H9 (cell line): Measurements from ENCODE around the gene AGTRAP. TPM values are rescaled to one million over a fixed set of nuclear protein-coding genes. Genes with fewer than 3 reads are reported as not detected.

Experiments used
- DNase-seq: peaks from one replicate; pipeline ENCODE4 v3.0.0-alpha.2; 2017
- H2AFZ ChIP-seq: one replicate; pipeline ENCODE4 v1.6.1; 2013; ENCODE audit warnings: mild to moderate bottlenecking, low read length, control low read depth, moderate library complexity
- H2AK5ac ChIP-seq: 2 replicates; pipeline ENCODE4 v1.6.1; 2013; ENCODE audit warnings: low read length, control low read depth, mixed read lengths; ENCODE audit not compliant: insufficient read length
- H2BK120ac ChIP-seq: one replicate; pipeline ENCODE4 v1.6.1; 2013; ENCODE audit warnings: low read depth, mild to moderate bottlenecking, low read length, control low read depth, inconsistent platforms; ENCODE audit not compliant: poor library complexity, severe bottlenecking
- H2BK12ac ChIP-seq: 2 replicates; pipeline ENCODE4 v1.6.1; 2013; ENCODE audit warnings: low read length, control low read depth, mixed read lengths, low read depth; ENCODE audit not compliant: insufficient read length
- H2BK15ac ChIP-seq: 2 replicates; pipeline ENCODE4 v1.6.1; 2013; ENCODE audit warnings: low read depth, low read length, control low read depth
- H2BK20ac ChIP-seq: one replicate; pipeline ENCODE4 v1.6.1; 2013; ENCODE audit warnings: low read depth, mild to moderate bottlenecking, low read length, control low read depth, inconsistent platforms; ENCODE audit not compliant: poor library complexity, severe bottlenecking
- H2BK5ac ChIP-seq: 2 replicates; pipeline ENCODE4 v1.6.1; 2013; ENCODE audit warnings: low read length, control low read depth, mixed read lengths; ENCODE audit not compliant: insufficient read length
- H3K14ac ChIP-seq: 2 replicates; pipeline ENCODE4 v1.6.1; 2013; ENCODE audit warnings: low read length, control low read depth; ENCODE audit not compliant: insufficient read depth
- H3K18ac ChIP-seq: 2 replicates; pipeline ENCODE4 v1.6.1; 2013; ENCODE audit warnings: low read depth, mild to moderate bottlenecking, mixed read lengths, low read length, control low read depth; ENCODE audit not compliant: insufficient read length
- H3K23ac ChIP-seq: 2 replicates; pipeline ENCODE4 v1.6.1; 2013; ENCODE audit warnings: low read length, control low read depth, mixed read lengths, low read depth; ENCODE audit not compliant: insufficient read length
- H3K23me2 ChIP-seq: 2 replicates; pipeline ENCODE4 v1.6.1; 2013; ENCODE audit warnings: low read depth, mild to moderate bottlenecking, mixed read lengths, low read length, control low read depth; ENCODE audit not compliant: insufficient read length, poor library complexity, severe bottlenecking
- H3K27ac ChIP-seq: 2 replicates; pipeline ENCODE4 v1.5.1; 2013; ENCODE audit warnings: low read length, control low read depth, mixed read lengths, low read depth; ENCODE audit not compliant: insufficient read length
- H3K27me3 ChIP-seq: 2 replicates; pipeline ENCODE4 v1.6.1; 2013; ENCODE audit warnings: low read length, control low read depth, inconsistent platforms; ENCODE audit not compliant: insufficient read depth
- H3K4ac ChIP-seq: 2 replicates; pipeline ENCODE4 v1.6.1; 2013; ENCODE audit warnings: low read depth, mild to moderate bottlenecking, control low read depth, inconsistent platforms, low read length, moderate library complexity
- H3K4me1 ChIP-seq: 2 replicates; pipeline ENCODE4 v1.6.1; 2013; ENCODE audit warnings: low read length, control low read depth, inconsistent platforms; ENCODE audit not compliant: insufficient read depth
- H3K4me2 ChIP-seq: 2 replicates; pipeline ENCODE4 v1.6.1; 2013; ENCODE audit warnings: low read length, control low read depth, mixed read lengths; ENCODE audit not compliant: insufficient read length, insufficient read depth
- H3K56ac ChIP-seq: 2 replicates; pipeline ENCODE4 v1.6.1; 2013; ENCODE audit warnings: low read depth, mild to moderate bottlenecking, mixed read lengths, low read length, control low read depth; ENCODE audit not compliant: insufficient read length
- H3K79me1 ChIP-seq: 2 replicates; pipeline ENCODE4 v1.6.1; 2013; ENCODE audit warnings: low read depth, mild to moderate bottlenecking, moderate library complexity, low read length, control low read depth, inconsistent platforms; ENCODE audit not compliant: insufficient read depth, poor library complexity, severe bottlenecking
- H3K79me2 ChIP-seq: 2 replicates; pipeline ENCODE4 v1.6.1; 2013; ENCODE audit warnings: low read length, control low read depth, inconsistent platforms; ENCODE audit not compliant: insufficient read depth
- H3K9ac ChIP-seq: 2 replicates; pipeline ENCODE4 v1.6.1; 2013; ENCODE audit warnings: low read length, control low read depth, mixed read lengths; ENCODE audit not compliant: insufficient read length; ENCODE audit errors: extremely low read depth
- H3K9me3 ChIP-seq: one replicate; pipeline ENCODE4 v1.6.1; 2013; ENCODE audit warnings: low read depth, low read length, inconsistent platforms; ENCODE audit not compliant: control insufficient read depth
- H3T11ph ChIP-seq: one replicate; pipeline ENCODE4 v1.6.1; 2013; ENCODE audit warnings: mild to moderate bottlenecking, low read length, control low read depth, inconsistent platforms
- H4K20me1 ChIP-seq: one replicate; pipeline ENCODE4 v1.6.1; 2013; ENCODE audit not compliant: control insufficient read depth, insufficient read length, insufficient read depth
- H4K5ac ChIP-seq: 2 replicates; pipeline ENCODE4 v1.6.1; 2013; ENCODE audit warnings: low read depth, mild to moderate bottlenecking, mixed read lengths, low read length, control low read depth; ENCODE audit not compliant: insufficient read length
- H4K8ac ChIP-seq: replicated peaks from 2 replicates; pipeline ENCODE4 v1.6.1; 2013; ENCODE audit warnings: low read length, control low read depth, mixed read lengths, low read depth; ENCODE audit not compliant: insufficient read length
- H4K91ac ChIP-seq: 2 replicates; pipeline ENCODE4 v1.6.1; 2013; ENCODE audit warnings: low read depth, mild to moderate bottlenecking, moderate library complexity, mixed read lengths, low read length, control low read depth; ENCODE audit not compliant: insufficient read length
- H3K27ac Mint-ChIP-seq, 3 experiments: 2 replicates in 2 of 3; 3 replicates in 1 of 3; pipeline ENCODE4 v1.8.0; 2020 to 2021; ENCODE audit warnings: mixed read lengths in 3 of 3, mild to moderate bottlenecking in 1 of 3, moderate library complexity in 1 of 3
- H3K27me3 Mint-ChIP-seq: 2 replicates; pipeline ENCODE4 v1.8.0; 2021; ENCODE audit warnings: low read depth, mild to moderate bottlenecking, moderate library complexity, mixed read lengths
- H3K36me3 Mint-ChIP-seq, 3 experiments: 2 replicates in 2 of 3; 3 replicates in 1 of 3; pipeline ENCODE4 v1.8.0; 2020 to 2021; ENCODE audit warnings: low read depth in 3 of 3, mixed read lengths in 3 of 3; ENCODE audit not compliant: insufficient read depth in 1 of 3
- H3K4me1 Mint-ChIP-seq, 2 experiments: 2 replicates each; pipeline ENCODE4 v1.8.0; 2020; ENCODE audit warnings: mixed read lengths in 2 of 2
- H3K4me3 Mint-ChIP-seq, 2 experiments: 2 replicates in 1 of 2; 3 replicates in 1 of 2; pipeline ENCODE4 v1.8.0; 2020 to 2021; ENCODE audit warnings: mild to moderate bottlenecking in 2 of 2, mixed read lengths in 2 of 2, moderate library complexity in 1 of 2
- H3K9me3 Mint-ChIP-seq, 2 experiments: 2 replicates in 1 of 2; 3 replicates in 1 of 2; pipeline ENCODE4 v1.8.0; 2020; ENCODE audit warnings: mild to moderate bottlenecking in 2 of 2, mixed read lengths in 2 of 2, moderate library complexity in 1 of 2
- WGBS: extraction: QIAGEN DNeasy Blood & Tissue Kit; methylation state at CpG from one replicate; pipeline ENCODE4 v1.1.7; 2013; ENCODE audit warnings: missing lambda C conversion rate, low lambda C conversion rate, mixed read lengths; ENCODE audit not compliant: insufficient read length; ENCODE audit errors: extremely low coverage; 5-methylcytosine and 5-hydroxymethylcytosine counted together
- total RNA-seq: library from RNA; stranded (reverse); gene quantifications from 2 replicates; pipeline ENCODE4 v1.2.1, GENCODE V29; 2021
- TF ChIP-seq, protein P1 (sequence below): fragments of 200-600 bp; sonication (generic); conservative IDR thresholded peaks from 3 replicates; pipeline ENCODE4 v1.8.0; 2021; ENCODE audit warnings: antibody characterized with exemption, mild to moderate bottlenecking

AGTRAP gene
- total RNA-seq, 1 experiment from 2014 or later: 60.9 TPM

DNA sequence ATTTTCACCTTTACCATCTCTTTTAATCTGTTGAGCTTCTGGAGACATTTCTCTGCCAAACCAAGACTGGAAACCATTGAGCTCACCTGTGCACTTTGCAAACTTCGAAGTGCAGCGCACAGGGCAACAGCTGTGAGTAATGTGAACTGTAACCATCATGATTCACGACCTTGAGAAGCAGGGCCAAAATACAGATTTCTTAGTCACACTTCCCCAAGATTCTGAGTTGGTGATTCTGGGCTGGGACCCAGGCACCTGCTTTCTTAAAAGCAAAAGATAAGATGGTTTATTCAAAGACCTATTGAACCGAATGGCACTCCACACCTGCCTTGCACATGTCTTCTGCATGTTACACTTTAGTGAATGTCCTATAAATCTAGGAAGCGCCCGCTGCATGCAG, 10.2 kb downstream of the AGTRAP start:
- no peak overlapping the region for H3K9ac ChIP-seq
- no peak overlapping the region for H3T11ph ChIP-seq
- Mint-ChIP-seq H3K36me3 (peaks cover 9 to 43% (median 37%) of the 10 kb centered on the region in 3 experiments; a peak in 6 of 7 replicates), H3K27me3 (no peaks in the 10 kb centered on the region), H3K9me3 (no peaks in the 10 kb centered on the region; a peak in 1 of 5 replicates), H3K4me3 (no peak overlapping the region), H3K4me1 (peaks cover 4 to 13% of the 10 kb centered on the region in 2 experiments), H3K27ac (no peak overlapping the region)
- no peak overlapping the region for H3K4me2 ChIP-seq
- H3K14ac ChIP-seq: no peak overlapping the region
- no peak overlapping the region for H3K4ac ChIP-seq
- no peaks in the 10 kb centered on the region for H3K23me2 ChIP-seq
- no peaks in the 10 kb centered on the region for H4K20me1 ChIP-seq
- H2BK12ac ChIP-seq: no peak overlapping the region
- no peak overlapping the region for H2AK5ac ChIP-seq
- no peak overlapping the region for H4K5ac ChIP-seq
- no peak overlapping the region for H2BK20ac ChIP-seq
- H3K18ac ChIP-seq: no peak overlapping the region
- no peak overlapping the region for H4K8ac ChIP-seq
- no peaks in the 10 kb centered on the region for H3K79me2 ChIP-seq
- H3K27ac ChIP-seq: no peak overlapping the region
- H3K23ac ChIP-seq: no peak overlapping the region
- no peaks in the 10 kb centered on the region for H3K9me3 ChIP-seq
- TF ChIP-seq, protein P1, sequence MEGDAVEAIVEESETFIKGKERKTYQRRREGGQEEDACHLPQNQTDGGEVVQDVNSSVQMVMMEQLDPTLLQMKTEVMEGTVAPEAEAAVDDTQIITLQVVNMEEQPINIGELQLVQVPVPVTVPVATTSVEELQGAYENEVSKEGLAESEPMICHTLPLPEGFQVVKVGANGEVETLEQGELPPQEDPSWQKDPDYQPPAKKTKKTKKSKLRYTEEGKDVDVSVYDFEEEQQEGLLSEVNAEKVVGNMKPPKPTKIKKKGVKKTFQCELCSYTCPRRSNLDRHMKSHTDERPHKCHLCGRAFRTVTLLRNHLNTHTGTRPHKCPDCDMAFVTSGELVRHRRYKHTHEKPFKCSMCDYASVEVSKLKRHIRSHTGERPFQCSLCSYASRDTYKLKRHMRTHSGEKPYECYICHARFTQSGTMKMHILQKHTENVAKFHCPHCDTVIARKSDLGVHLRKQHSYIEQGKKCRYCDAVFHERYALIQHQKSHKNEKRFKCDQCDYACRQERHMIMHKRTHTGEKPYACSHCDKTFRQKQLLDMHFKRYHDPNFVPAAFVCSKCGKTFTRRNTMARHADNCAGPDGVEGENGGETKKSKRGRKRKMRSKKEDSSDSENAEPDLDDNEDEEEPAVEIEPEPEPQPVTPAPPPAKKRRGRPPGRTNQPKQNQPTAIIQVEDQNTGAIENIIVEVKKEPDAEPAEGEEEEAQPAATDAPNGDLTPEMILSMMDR: no peak
- no peak overlapping the region for H3K56ac ChIP-seq
- no peak overlapping the region for H4K91ac ChIP-seq
- H3K27me3 ChIP-seq: no peaks in the 10 kb centered on the region
- no peak overlapping the region for H2BK15ac ChIP-seq
- no peaks in the 10 kb centered on the region for H3K4me1 ChIP-seq
- no peak overlapping the region for H2BK120ac ChIP-seq
- H3K79me1 ChIP-seq: no peaks in the 10 kb centered on the region
- no peak for DNase-seq
- H2BK5ac ChIP-seq: no peak overlapping the region
- no peak overlapping the region for H2AFZ ChIP-seq
- WGBS: no CpG with 5 or more reads among the region's 6 CpGs
